ENCODE results near the gene PHF21A.

The PHF21A gene

DNA sequence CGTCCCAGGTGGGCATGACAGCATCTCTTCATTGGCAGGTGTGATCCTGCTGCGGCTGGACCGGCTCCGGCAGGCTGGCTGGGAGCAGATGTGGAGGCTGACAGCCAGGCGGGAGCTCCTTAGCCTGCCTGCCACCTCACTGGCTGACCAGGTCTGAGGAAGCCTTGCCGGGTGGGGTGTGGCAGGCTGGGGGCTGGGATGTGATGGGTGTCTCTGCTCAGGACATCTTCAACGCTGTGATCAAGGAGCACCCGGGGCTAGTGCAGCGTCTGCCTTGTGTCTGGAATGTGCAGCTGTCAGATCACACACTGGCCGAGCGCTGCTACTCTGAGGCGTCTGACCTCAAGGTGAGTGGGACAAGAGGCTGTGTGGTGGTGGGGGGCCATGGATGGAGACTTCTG lies 195.3 kb downstream of the PHF21A start:
- no peak for DNase-seq (ENCODE audit: low read depth)
- no peak overlapping the region for H3K4me3 ChIP-seq (ENCODE audit: low read depth, low read length)
- TF ChIP-seq, protein P1, sequence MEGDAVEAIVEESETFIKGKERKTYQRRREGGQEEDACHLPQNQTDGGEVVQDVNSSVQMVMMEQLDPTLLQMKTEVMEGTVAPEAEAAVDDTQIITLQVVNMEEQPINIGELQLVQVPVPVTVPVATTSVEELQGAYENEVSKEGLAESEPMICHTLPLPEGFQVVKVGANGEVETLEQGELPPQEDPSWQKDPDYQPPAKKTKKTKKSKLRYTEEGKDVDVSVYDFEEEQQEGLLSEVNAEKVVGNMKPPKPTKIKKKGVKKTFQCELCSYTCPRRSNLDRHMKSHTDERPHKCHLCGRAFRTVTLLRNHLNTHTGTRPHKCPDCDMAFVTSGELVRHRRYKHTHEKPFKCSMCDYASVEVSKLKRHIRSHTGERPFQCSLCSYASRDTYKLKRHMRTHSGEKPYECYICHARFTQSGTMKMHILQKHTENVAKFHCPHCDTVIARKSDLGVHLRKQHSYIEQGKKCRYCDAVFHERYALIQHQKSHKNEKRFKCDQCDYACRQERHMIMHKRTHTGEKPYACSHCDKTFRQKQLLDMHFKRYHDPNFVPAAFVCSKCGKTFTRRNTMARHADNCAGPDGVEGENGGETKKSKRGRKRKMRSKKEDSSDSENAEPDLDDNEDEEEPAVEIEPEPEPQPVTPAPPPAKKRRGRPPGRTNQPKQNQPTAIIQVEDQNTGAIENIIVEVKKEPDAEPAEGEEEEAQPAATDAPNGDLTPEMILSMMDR (conservative IDR thresholded peaks at IDR 0.05; ENCODE audit: low read depth, low read length), result no peak

DNA sequence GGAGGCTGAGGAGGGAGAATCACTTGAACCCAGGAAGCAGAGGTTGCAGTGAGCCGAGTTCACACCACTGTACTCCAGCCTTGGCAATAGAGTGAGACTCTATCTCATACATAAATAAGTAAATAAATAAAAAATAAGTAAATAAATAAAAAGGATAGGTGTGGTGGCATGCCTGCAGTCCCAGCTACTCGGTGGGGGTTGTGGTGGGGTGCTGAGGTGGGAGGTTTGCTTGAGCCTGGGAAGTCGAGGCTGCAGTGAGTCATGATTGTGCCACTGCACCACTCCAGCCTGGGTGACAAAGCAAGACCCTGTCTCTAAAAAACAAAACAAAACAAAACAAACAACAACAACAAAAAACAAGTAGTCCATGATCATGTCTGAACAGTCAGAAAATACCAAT lies 195.7 kb downstream of the PHF21A start:
- no peak overlapping the region for H3K4me3 ChIP-seq (ENCODE audit: low read depth, low read length)
- DNase-seq (ENCODE audit: low read depth), result no peak
- TF ChIP-seq, protein P1 (conservative IDR thresholded peaks at IDR 0.05; ENCODE audit: low read depth, low read length), result no peak

GRCh38 chr11:45924927-45925326 lies 196.3 kb downstream of the PHF21A start:
- H3K4me3 ChIP-seq (ENCODE audit: low read depth, low read length), result no peak overlapping the region
- TF ChIP-seq, protein P1 (conservative IDR thresholded peaks at IDR 0.05; ENCODE audit: low read depth, low read length), result no peak
- no peak for DNase-seq (ENCODE audit: low read depth)

DNA sequence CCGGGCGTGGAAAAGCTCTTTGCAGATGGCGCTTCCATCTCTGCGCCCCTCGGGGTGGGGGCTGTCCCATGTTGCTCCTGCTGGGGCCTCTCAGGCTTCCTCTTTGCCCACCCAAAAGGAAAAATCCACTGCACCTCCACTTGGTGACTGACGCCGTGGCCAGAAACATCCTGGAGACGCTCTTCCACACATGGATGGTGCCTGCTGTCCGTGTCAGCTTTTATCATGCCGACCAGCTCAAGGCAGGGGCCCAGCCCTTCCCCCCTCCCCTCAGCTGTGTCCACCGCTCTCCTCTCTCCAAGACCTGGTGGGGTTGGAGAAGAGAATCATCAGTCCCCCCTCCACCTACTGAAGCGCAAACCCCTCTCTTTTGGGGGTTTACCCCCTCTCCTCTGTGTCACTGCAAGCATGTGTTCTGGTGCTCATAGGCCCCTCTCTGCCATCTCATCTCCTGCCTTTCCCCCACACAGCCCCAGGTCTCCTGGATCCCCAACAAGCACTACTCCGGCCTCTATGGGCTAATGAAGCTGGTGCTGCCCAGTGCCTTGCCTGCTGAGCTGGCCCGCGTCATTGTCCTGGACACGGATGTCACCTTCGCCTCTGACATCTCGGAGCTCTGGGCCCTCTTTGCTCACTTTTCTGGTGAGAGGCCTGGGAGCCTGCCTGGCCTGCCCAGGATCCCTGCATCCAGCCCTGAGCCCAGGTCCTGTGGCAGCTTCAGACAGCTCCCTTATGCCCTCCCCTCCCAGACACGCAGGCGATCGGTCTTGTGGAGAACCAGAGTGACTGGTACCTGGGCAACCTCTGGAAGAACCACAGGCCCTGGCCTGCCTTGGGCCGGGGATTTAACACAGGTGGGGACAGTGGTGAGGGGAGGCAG lies 197.0 kb downstream of the PHF21A start:
- no peak for DNase-seq (ENCODE audit: low read depth)
- TF ChIP-seq, protein P1 (conservative IDR thresholded peaks at IDR 0.05; ENCODE audit: low read depth, low read length), result no peak
- no peak overlapping the region for H3K4me3 ChIP-seq (ENCODE audit: low read depth, low read length)

DNA sequence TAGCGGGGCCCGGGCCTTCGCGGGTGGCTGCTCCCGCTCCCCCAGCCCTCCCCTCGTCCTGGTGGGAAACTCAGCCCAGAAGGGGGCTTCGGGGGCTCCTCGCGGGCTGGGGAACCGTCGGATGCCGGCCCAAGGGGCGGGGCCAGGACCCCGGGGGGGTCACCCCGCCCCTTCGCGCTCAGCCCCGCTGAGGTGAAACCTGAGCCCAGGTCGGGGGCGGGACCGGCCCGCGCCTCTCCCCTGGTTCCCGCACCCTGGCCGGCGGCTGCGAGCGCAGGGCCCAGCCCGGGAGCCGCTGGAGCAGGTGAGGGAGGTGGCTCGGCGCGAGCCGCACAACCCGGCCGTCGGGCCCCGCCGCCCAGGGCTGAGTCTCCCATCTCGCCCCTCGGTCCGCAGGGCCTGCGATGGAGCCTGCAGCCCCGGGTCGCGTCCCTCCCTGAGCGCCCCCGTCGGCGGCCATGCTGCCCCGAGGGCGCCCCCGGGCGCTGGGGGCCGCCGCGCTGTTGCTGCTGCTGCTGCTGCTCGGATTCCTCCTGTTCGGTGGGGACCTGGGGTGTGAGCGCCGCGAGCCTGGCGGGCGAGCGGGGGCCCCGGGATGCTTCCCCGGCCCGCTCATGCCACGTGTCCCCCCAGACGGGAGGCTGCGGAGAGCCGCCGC lies 198.7 kb downstream of the PHF21A start, which contains the start of gene LARGE2:
LARGE2 (plus strand) TSS at position 232 of the 658 bp plus-strand sequence; CDS start at position 459, 227 bp downstream.
- H3K4me3 ChIP-seq (ENCODE audit: low read depth, low read length), result no peak within 1 kb of the TSS
- no peak for DNase-seq (ENCODE audit: low read depth)
- TF ChIP-seq, protein P1 (conservative IDR thresholded peaks at IDR 0.05; ENCODE audit: low read depth, low read length), result no peak

DNA sequence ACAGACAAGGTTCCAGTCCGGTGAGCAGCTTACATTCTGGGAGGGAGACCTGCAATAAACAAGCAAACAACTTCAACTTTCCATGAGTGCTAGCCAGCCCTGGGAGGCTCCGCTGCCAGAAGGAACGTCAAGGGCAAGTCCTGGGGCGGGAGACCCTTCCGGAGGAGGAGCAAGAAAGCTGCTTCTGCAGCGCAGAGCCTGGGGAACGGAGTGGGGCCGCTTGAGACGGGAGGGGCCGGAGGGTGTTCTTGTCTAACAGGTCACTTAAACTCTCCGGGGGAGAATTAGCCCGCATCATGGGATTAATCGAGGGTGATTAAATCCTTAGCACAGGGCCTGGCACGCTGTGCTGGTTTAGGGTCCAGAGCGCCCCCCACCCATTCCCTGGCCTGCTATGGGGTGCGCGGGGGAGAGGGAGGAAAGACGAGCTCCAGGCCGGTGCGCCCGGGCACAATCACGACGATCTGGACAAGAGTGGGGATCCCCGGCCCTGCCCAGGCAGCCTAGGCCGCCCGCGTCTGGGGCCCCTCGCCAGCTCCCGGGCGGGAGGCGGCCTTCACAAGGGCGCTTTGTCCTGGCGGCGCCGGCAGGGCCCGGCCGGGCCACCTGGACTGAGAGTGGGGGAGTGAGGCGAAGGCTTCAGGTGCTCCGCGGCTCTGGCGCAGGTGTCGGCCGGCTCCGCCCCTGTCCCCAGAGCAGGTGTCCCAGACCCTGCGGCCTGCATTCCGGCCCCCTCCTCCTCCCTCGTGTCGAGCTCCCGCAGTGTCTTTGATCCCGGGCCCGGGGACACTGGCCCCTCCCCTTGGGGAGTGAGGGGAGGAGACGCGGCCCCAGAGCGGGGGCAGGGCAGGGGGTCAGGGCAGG lies 199.5 kb downstream of the PHF21A start:
- H3K4me3 ChIP-seq (ENCODE audit: low read depth, low read length), result no peak overlapping the region
- TF ChIP-seq, protein P1 (conservative IDR thresholded peaks at IDR 0.05; ENCODE audit: low read depth, low read length), result no peak
- DNase-seq (ENCODE audit: low read depth), result no peak

Measured in choroid plexus epithelial cell (primary cell).